GM20000 (cell line): Measurements from ENCODE around the gene CYB5R4.

Source experiments
- DNase-seq: peaks from one replicate; pipeline ENCODE4 v3.0.0; 2012; ENCODE audit warnings: low spot score
- CTCF ChIP-seq: IDR thresholded peaks from 2 replicates; pipeline ENCODE4 v1.5.1; 2012; ENCODE audit warnings: mild to moderate bottlenecking, control low read depth; ENCODE audit errors: extremely low read depth, missing control alignments

The CYB5R4 gene

GRCh38 chr6:83970582-83970981, 111.1 kb downstream of the CYB5R4 start:
- no peak for TF ChIP-seq CTCF
- DNase-seq: no peak

GRCh38 chr6:83974409-83975050, 115.0 kb downstream of the CYB5R4 start:
- no peak for TF ChIP-seq CTCF
- DNase-seq: no peak

DNA sequence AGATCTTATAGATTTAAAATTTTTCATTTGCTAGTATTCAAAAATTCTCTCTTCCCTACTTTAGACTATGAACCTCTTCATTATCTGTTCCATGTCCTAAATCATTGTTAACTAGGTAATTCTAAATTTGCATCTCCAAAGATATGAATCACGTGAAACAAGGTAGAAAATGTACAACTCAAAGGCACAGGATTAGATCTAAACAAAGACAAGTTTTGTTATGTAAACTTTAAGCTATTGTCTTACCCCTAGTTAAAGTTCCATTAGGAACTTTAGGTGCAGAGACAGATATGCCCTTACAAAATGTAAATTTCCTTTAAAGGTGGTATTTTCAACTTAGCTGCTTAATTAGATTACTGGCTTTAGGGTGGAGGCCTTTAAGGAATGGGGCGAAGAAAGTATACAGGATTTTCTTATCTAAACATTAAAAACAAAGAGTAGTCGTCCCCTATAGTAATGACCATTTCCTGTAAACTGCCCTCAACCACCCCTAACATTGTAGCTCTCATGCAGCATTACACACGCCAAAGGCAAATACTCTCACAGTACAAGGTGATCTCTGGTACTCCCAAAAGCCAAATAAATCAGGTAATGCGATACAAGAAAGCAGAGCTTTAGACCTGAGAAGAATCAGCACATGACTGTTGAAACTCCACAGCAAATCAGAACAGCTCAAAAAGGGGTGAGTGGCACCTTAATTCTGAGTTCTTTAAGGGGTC, 116.7 kb downstream of the CYB5R4 start:
- TF ChIP-seq CTCF: no peak
- no peak for DNase-seq

GRCh38 chr6:83976871-83977270, 117.4 kb downstream of the CYB5R4 start:
- DNase-seq: no peak
- TF ChIP-seq CTCF: no peak

DNA sequence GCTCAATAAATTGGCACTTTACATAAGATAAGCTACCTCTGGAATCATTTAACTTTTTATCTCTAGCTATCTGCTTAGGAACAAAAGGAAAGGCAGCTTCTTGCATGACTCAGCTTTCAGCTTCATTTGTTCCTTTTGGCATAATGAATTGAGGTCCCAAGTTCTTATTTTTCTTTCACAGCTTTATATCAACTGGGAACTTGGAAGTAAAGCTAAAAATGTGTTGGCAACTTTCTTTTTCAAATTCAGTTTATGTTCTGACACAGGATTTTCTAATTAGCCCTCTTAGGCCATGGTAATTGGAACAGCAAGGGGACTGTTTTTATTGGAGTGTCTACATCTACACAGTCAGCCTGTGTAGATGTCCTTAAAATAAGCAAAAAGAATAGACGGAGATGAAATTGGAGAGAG, 118.8 kb downstream of the CYB5R4 start:
- no peak for TF ChIP-seq CTCF
- no peak for DNase-seq

- TF ChIP-seq CTCF: no peak
These were observed 119.5 kb downstream of the CYB5R4 start for GRCh38 chr6:83978997-83979396.

GRCh38 chr6:83984411-83984810, 124.9 kb downstream of the CYB5R4 start:
- no peak for TF ChIP-seq CTCF

More at GRCh38 chr6:83978997-83979396, 119.5 kb downstream of the CYB5R4 start:
- DNase-seq: no peak

More at GRCh38 chr6:83984411-83984810, 124.9 kb downstream of the CYB5R4 start:
- no peak for DNase-seq
